Measurements from ENCODE around the gene RADIL. TPM values are rescaled to one million over a fixed set of nuclear protein-coding genes. Genes with fewer than 3 reads are reported as not detected.

Gene RADIL
- total RNA-seq, 2 experiments from 2014 or later: 0.37 to 0.84 TPM

DNA sequence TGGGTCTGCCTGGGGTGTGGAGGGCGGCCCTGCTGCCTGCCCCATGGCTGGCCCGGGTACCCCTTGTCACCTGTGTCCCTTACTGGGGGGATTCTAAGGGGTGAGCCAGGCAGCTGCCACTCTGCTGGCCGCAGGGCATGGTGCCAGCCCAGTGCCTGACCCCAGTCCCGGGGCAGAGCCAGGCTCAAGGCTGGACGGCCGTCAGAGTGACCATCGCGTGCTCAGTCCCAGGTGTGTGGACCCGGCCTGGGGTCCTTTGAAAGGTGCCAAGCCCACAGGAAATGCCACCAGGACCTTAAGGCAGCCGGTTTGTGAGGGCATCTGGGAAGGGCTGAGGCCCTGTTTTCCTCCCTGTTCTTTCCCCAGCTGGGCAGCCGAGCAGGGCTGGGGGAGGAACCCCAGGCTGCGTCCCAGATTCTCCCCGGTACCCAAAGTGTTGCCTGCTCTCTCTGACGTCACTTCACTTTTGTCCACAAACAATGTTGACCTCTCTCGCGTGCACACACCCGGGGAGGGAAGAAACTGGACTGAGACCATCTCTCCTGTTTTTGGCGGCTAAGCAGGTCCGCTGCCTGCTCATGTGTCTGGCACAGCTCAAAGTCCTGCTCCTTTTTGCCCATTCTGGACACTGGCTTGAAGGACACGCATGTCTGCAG lies 59.3 kb downstream of the RADIL start:
- ChIA-PET POLR2A (no interaction called here), CTCF (no interaction called here)
- no peaks in the 10 kb centered on the region for H3K4me1 Mint-ChIP-seq
- no peaks in the 10 kb centered on the region for H3K27me3 Mint-ChIP-seq
- H3K27ac Mint-ChIP-seq: no peak overlapping the region
- H3K36me3 Mint-ChIP-seq (ENCODE audit: low read depth): no peaks in the 10 kb centered on the region
- no peaks in the 10 kb centered on the region for H3K9me3 Mint-ChIP-seq
- no peak for DNase-seq
- H3K4me3 Mint-ChIP-seq: no peak overlapping the region

DNA sequence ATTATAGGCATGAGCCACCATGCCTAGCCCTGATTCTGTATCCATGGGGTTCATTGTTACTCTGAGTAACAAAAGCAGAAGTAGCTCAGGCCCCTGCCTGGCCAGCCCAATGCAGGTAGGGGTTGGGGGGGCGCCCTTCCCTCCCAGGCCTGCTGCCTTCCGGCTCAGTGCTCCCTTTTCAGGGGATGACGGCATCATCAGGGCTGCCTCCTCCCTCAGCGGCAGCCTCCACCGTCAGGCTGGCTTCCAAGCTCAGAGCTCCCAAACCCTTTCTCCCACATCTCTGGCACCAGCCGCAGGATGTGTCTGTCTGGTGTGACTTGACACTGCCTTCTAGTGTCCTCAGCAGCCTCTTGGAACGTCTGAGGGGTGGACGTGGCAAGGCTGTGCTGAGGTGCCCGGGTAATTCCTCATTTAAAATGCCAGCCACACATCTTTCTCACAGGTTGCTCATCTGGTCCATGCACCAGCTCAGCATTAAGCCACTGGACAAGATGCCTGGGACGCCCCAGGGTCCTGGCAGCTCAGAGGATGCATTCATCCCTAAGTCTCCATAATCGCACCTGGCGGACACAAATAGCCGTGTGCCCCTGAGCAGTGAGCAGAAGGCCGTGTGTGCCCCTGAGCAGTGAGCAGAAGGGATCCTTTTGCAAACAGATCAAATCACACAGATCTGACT lies 59.9 kb downstream of the RADIL start:
- DNase-seq: no peak
- Mint-ChIP-seq H3K4me3 (no peak overlapping the region), H3K27ac (no peak overlapping the region), H3K9me3 (no peaks in the 10 kb centered on the region), H3K27me3 (no peaks in the 10 kb centered on the region), H3K4me1 (no peaks in the 10 kb centered on the region), H3K36me3 (ENCODE audit: low read depth) (no peaks in the 10 kb centered on the region)
- CTCF ChIA-PET: no interaction called here
- POLR2A ChIA-PET: no interaction called here

DNA sequence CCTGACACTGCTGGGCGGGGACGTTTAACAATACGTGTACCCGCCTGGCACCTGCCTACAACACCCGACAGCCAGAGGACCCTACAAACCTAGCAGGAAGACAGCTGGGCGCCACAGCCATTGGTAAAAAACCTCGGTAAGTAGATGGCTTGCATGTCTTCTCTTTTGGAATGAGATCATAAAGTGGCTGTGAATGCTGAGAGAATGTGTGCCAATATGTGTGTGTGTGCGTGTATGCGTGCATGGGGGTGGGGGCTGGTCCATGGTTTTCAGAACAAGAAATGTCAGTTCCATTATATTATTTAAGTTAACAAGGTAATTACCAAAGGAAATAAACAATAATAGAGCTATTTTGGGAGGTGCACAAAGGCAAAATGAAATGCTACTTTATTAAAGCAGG lies 60.8 kb downstream of the RADIL start:
- POLR2A ChIA-PET: no interaction called here
- CTCF ChIA-PET: no interaction called here
- no peak overlapping the region for H3K4me3 Mint-ChIP-seq

DNA sequence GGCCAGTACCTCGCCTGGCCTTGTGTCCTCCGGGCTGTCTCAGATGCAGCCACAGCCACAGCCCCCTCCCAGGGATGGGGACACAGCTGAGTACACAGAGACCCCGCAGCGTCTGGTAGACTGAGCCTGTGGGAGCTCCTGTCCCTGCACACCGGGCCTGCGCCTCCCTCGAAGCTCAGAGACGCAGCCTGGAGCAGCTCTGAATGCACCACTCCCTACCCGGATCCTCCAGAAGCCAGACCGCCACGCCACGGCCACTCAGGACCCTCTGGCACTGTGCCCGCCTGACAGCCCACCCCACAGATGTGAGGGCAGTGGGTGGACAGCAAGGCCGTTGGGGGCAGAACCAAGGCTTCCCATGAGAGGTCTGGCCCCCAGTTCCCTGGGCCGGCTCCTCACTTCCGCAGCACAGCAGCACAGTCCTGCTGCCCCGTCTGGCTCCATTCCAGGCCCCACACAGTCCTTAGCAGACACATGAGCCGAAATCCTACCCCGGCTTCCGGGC lies 62.5 kb downstream of the RADIL start:
- DNase-seq: no peak
- no peaks in the 10 kb centered on the region for H3K27me3 Mint-ChIP-seq
- no peaks in the 10 kb centered on the region for H3K4me1 Mint-ChIP-seq
- H3K9me3 Mint-ChIP-seq: no peaks in the 10 kb centered on the region
- H3K27ac Mint-ChIP-seq: no peak overlapping the region
- H3K36me3 Mint-ChIP-seq (ENCODE audit: low read depth): no peaks in the 10 kb centered on the region
- ChIA-PET CTCF (interaction anchor here (1.2 kb wide), 1 partner anchor 63 kb away, joined by 3 read pairs; the partner anchor contains the start of gene RADIL), POLR2A (no interaction called here)
- no peak overlapping the region for H3K4me3 Mint-ChIP-seq

More for the DNA sequence above, 60.8 kb downstream of the RADIL start:
- no peaks in the 10 kb centered on the region for H3K4me1 Mint-ChIP-seq
- H3K27me3 Mint-ChIP-seq: no peaks in the 10 kb centered on the region
- H3K36me3 Mint-ChIP-seq (ENCODE audit: low read depth): no peaks in the 10 kb centered on the region
- no peak for DNase-seq
- H3K9me3 Mint-ChIP-seq: no peaks in the 10 kb centered on the region
- H3K27ac Mint-ChIP-seq: no peak overlapping the region

DNA sequence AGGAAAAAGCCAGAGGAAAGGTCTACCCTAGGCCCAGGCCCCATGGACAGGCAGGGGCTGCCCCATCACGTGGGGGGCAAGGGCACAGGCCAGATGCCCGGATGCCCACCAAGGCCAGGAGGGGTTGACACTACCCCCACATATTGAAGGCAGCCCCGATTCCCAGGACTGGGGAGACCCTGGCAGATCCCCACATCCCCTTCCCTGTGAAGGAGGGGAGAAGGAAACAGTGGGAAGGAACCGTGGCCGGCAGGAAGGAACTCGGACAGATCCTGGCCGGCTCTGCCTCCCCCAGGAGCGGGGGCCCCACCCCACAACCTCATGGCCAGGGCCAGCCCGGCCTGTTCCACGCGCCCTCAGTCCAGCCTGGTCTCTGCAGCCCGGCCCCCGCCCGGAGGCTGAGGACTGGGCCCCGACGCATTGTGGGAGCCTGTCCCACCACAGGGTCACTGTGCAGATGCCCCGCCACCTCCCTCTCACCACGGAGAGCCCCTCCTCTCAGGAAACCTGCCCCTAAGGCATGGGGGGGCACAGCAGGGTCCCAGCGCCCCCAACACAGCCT lies 63.0 kb downstream of the RADIL start:
- CTCF ChIA-PET: interaction anchor here (1.2 kb wide), 1 partner anchor 63 kb away, joined by 3 read pairs; the partner anchor contains the start of gene RADIL
- H3K4me1 Mint-ChIP-seq: no peaks in the 10 kb centered on the region
- H3K27ac Mint-ChIP-seq: no peak overlapping the region
- no peaks in the 10 kb centered on the region for H3K9me3 Mint-ChIP-seq
- H3K27me3 Mint-ChIP-seq: no peaks in the 10 kb centered on the region
- no peak for DNase-seq
- no peaks in the 10 kb centered on the region for H3K36me3 Mint-ChIP-seq (ENCODE audit: low read depth)
- POLR2A ChIA-PET: no interaction called here
- H3K4me3 Mint-ChIP-seq: no peak overlapping the region

DNA sequence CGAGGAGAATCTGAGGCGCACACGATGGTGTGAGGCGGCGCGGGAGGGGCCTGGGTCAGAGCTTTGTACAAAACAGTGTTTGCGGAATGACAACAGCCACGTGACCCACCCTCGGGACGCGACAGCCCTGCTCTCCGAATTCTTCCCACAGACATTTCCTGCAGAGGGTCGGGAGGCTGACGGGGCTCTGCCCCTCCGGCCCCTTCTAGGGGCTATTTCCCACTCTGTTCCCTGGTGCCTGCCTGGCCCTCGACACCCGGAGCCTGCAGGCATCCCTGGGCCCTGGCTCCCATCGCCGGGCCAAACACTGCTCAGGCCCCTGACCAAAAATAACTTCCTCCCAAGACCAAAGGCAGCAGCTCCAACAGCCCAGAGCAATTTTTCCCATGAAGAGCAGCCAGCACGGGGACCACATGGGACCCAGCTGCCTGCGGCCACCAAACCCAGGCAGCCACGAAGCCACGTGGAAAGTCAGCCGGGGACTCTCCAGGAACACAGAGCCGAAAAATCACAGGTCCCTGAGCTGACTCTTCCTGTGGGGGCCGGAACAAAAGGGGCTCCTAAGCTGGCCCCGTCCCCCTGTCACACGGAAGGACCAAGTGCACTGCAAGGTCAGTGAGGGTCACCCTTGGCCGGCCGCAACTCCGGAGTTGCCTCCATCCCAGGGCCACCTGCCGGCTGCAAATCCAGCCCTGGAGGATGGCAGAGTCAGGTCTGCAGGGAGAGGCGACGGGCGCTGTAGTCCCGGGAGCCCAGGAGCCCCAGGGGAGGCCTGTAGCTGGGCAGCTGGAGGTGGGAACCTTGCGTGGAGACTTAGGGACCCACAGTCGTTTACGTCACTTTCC lies 63.7 kb downstream of the RADIL start:
- no peak for DNase-seq
- Mint-ChIP-seq H3K4me1 (no peaks in the 10 kb centered on the region), H3K4me3 (no peak overlapping the region), H3K36me3 (ENCODE audit: low read depth) (no peaks in the 10 kb centered on the region), H3K27me3 (no peaks in the 10 kb centered on the region), H3K27ac (no peak overlapping the region), H3K9me3 (no peaks in the 10 kb centered on the region)
- ChIA-PET POLR2A (no interaction called here), CTCF (no interaction called here)

DNA sequence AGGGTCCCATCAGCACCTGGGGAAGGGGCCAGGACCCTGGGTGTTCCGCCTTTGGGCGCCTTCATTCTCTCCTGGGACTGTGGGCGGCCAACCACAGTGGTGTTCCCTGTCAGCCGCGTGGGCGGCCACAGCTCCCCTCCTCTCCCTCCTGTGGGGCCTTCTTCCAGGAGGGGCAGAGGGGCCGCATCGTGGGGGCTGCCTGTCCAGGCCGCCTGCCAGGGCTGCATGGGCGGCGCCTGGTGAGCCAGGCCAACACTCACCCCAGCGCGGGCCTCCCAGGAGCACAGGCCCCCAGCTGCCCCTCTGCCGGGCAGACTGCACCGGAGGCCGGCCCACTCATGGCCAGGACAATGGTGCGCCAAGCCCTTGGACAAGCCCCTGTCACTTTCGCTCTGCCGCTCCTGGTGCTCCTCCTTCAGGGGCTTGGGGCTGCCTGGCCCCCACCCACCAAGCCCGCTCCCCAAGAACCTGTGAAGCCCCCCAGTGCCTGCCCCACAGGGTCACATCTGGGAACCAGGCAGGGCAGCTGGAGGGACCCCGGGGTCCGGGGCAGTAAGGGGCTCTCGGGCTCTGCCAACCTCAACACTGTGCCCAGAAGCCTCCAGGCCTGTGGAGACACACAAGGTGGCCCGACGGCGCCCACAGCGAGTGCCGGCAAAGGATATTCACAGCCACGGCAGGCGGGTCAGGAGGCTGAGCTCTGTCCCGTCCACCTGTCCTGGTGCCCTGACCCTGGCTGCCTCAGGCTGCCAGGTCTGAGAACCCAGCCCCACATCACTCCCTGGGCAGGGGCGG lies 65.3 kb downstream of the RADIL start:
- Mint-ChIP-seq H3K27me3 (peaks cover 6% of the 10 kb centered on the region), H3K27ac (no peak overlapping the region), H3K9me3 (no peaks in the 10 kb centered on the region), H3K36me3 (ENCODE audit: low read depth) (no peaks in the 10 kb centered on the region), H3K4me3 (no peak overlapping the region), H3K4me1 (no peaks in the 10 kb centered on the region)
- CTCF ChIA-PET: no interaction called here
- POLR2A ChIA-PET: no interaction called here
- no peak for DNase-seq

DNA sequence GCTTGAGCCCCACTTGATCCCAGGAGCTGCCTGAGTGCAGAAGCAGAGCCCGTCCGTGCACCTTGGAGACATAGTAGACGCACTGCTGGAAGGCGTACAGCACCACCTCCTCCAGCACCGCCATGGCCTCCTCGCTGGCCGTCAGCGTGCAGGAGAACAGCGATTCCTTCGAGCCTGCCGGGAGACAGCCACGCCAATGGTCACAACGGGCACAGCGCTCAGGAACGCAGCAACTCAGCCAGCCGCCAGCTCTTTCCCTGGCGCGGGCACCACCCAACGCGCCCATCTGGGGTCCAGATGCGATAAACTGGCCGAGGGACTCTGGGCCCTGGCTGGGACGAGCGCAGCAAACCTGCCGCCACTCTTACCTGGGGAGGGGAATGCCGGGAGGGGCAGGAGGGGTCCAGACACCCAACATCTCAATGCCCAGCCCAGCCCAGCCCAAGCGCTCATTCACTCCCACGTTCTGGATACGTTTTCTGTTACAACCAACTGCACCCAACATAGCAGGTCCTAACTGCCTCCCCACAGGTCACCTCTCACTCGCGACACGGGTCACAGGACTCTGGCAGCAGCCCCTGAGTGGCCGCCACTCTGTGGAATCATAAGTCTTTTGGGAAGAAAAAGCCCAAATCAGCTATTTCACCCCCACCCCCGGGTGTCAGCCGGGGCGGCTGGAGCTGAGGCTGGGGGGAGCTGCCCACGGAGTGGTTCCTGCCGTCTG lies 66.2 kb downstream of the RADIL start:
- Mint-ChIP-seq H3K4me1 (no peaks in the 10 kb centered on the region), H3K4me3 (no peak overlapping the region), H3K27ac (no peak overlapping the region), H3K36me3 (ENCODE audit: low read depth) (no peaks in the 10 kb centered on the region), H3K9me3 (peaks cover 2% of the 10 kb centered on the region), H3K27me3 (peaks cover 10% of the 10 kb centered on the region)
- DNase-seq: no peak
- ChIA-PET POLR2A (no interaction called here), CTCF (interaction anchor here (1.3 to 2.4 kb wide), 2 partner anchors 13 to 67 kb away, joined by 4 to 8 read pairs; partner anchors contain the start of gene RADIL)

DNA sequence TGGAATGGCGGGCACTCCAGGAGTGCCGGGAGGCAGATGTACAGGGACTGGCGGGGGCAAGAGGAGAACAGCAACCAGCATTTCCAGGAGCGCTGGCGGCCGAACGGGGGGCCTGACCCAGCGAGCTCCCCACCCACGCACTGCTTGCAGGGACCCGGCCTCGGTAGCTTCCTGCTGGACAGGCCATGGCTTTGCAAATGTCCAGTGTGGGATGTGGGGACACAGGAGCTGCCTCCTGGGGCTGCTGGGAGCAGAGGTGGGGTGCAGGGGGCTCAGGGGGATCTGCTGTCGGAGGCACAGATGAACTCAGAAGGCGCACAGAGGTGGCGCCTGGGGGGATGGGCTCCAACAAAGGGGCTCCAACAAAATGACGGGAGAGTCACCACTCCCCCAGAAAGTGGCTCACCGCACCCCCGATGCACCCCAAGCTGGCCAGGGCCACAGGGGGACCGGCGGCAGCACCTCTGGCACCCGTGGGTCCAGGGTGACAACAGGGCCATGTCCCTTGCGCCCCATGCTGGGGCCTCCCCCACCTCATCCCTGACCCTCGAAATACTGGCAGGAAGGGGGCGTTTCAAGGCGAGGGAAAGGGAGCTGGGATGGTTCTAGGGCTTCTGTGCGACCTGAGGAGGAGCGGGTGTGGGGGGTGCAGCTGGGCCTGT lies 67.0 kb downstream of the RADIL start:
- Mint-ChIP-seq H3K9me3 (peaks cover 2% of the 10 kb centered on the region), H3K27ac (no peak overlapping the region), H3K4me3 (no peak overlapping the region), H3K36me3 (ENCODE audit: low read depth) (no peaks in the 10 kb centered on the region), H3K27me3 (peaks cover 10% of the 10 kb centered on the region), H3K4me1 (no peaks in the 10 kb centered on the region)
- no peak for DNase-seq
- CTCF ChIA-PET: interaction anchor here (1.3 to 2.4 kb wide), 3 partner anchors 13 to 67 kb away, joined by 4 to 8 read pairs (median 4); partner anchors contain the start of gene RADIL
- POLR2A ChIA-PET: no interaction called here

DNA sequence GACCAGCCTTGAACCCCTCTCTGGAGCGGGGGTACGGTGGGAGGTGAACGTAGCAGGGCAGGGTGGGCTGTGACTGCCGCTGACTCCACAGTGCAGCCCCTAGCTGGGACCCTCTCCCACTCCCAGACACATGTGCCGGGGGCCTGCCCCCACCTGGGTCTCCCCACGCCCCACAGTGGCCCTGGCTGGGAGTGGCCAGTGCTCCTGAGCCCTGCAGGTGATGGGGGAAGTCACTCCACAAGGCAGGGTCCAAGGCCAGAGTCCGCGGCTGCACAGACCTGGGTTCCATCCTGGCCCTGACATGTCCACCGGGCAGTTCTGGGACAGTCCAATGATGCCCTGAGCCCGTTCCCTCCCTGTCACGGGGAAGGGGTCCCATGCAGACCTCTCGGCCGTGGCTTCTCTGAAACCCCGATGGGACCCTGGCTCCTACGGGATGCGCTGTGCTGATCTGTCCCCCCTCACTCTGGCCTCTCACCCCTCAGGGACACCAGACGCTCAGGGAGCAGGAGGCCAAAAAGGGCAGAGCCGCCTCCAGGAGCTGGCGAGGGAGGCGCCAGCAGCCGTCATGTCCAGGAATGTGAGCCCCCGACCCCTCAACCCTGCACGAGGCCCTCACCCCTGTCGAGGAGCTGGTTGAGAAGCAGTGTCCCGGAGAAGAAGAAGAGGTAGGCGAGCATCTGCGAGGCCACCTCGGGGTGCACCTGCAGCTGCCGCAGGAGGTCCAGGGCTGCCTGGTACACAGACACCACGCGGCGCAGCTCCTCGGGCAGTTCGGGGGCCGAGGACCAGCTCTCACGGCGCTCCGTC lies 67.7 kb downstream of the RADIL start:
- ChIA-PET POLR2A (no interaction called here), CTCF (interaction anchor here (1.0 to 2.4 kb wide), 4 partner anchors 14 to 68 kb away, joined by 4 to 8 read pairs (median 4); partner anchors contain the start of gene RADIL)
- H3K9me3 Mint-ChIP-seq: peaks cover 2% of the 10 kb centered on the region
- no peak overlapping the region for H3K27ac Mint-ChIP-seq
- H3K4me1 Mint-ChIP-seq: no peaks in the 10 kb centered on the region
- DNase-seq: no peak
- H3K36me3 Mint-ChIP-seq (ENCODE audit: low read depth): no peaks in the 10 kb centered on the region
- no peak overlapping the region for H3K4me3 Mint-ChIP-seq
- peaks cover 10% of the 10 kb centered on the region for H3K27me3 Mint-ChIP-seq

DNA sequence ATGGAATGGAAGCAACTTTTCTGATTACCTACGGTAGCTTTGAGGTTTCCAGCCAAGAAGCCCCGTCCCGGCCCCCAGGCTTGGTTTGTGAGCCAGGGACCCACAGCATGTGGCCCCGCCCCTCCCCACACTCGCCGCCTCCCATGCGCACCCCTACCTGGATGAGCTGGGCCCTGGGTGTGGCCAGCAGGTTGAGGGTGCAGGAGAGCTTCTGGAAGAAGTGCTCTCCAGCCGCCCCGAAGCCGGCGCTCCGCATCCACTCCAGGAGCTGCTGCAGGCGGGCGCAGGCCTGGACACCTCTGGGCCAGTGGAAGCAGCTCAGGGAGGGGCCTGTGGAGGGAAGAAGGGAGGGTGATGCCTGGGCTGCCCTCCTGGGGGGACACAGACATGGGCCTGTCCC lies 68.4 kb downstream of the RADIL start:
- Mint-ChIP-seq H3K4me3 (no peak overlapping the region), H3K4me1 (no peaks in the 10 kb centered on the region), H3K36me3 (ENCODE audit: low read depth) (no peaks in the 10 kb centered on the region), H3K27ac (no peak overlapping the region), H3K9me3 (peaks cover 2% of the 10 kb centered on the region), H3K27me3 (peaks cover 12% of the 10 kb centered on the region)
- POLR2A ChIA-PET: no interaction called here
- CTCF ChIA-PET: interaction anchor here (1.0 to 2.4 kb wide), 3 partner anchors 17 to 69 kb away, joined by 4 to 8 read pairs (median 4); partner anchors contain the start of gene RADIL
- no peak for DNase-seq
